ENCODE data around the gene IFNL2.

- no peak for TF ChIP-seq CEBPB (IDR thresholded peaks at IDR 0.05; ENCODE audit: low read depth, low read length)
- TF ChIP-seq CHD1 (IDR thresholded peaks at IDR 0.05; ENCODE audit: low read depth, low read length): no peak
These were observed 11.0 kb upstream of the IFNL2 start for GRCh38 chr19:39257227-39257626.
